Caco-2 (cell line): ENCODE measurements around the gene SMARCB1. TPM values are rescaled to one million over a fixed set of nuclear protein-coding genes. Genes with fewer than 3 reads are reported as not detected.

Source experiments
- BruUV-seq: library from RNA; stranded (reverse); fragments of 400-500 nt; replicated peaks from 2 replicates; lab custom pipeline; 2021; lab: Mats Ljungman, UMichigan
- CTCF ChIA-PET: fragments of 300-600 bp; sonication (Branson Sonifier 250); formaldehyde crosslinking; loops from one replicate; lab custom pipeline; 2022; ENCODE audit warnings: antibody characterized with exemption; lab: Charles Lee
- POLR2A ChIA-PET: fragments of 300-600 bp; sonication (Branson Sonifier 250); formaldehyde crosslinking; loops from one replicate; lab custom pipeline; 2022; ENCODE audit warnings: antibody characterized with exemption; lab: Charles Lee
- DNase-seq, 2 experiments: peaks; one replicate each; pipeline versions ENCODE4 v3.0.0 to v3.0.0-alpha.2; 2020 to 2022
- H3K27me3 ChIP-seq: replicated peaks from 2 replicates; pipeline ENCODE4 v1.6.0; 2011; ENCODE audit warnings: low read length; ENCODE audit not compliant: control insufficient read depth, insufficient read depth
- H3K36me3 ChIP-seq: 2 replicates; pipeline ENCODE4 v1.5.1; 2011; ENCODE audit warnings: low read length; ENCODE audit not compliant: control insufficient read depth, insufficient read depth
- H3K4me1 ChIP-seq: fragments of 250-450 bp; sonication (Bioruptor Pico); 2 replicates; pipeline ENCODE4 v1.5.1; 2020; ENCODE audit warnings: mild to moderate bottlenecking
- H3K4me3 ChIP-seq: 2 replicates; pipeline ENCODE4 v1.5.1; 2011; ENCODE audit warnings: low read depth, mild to moderate bottlenecking, control low read depth, low read length
- H3K9me3 ChIP-seq: fragments of 250-450 bp; sonication (Bioruptor Pico); 2 replicates; pipeline ENCODE4 v1.5.1; 2020; ENCODE audit warnings: mild to moderate bottlenecking, moderate library complexity
- H3K27ac Mint-ChIP-seq: one replicate; pipeline ENCODE4 v1.8.0; 2022; ENCODE audit warnings: mixed read lengths; ENCODE audit not compliant: unreplicated experiment
- H3K27me3 Mint-ChIP-seq: one replicate; pipeline ENCODE4 v1.8.0; 2022; ENCODE audit warnings: mixed read lengths; ENCODE audit not compliant: insufficient read depth, unreplicated experiment
- H3K36me3 Mint-ChIP-seq: one replicate; pipeline ENCODE4 v1.8.0; 2022; ENCODE audit warnings: mild to moderate bottlenecking, mixed read lengths; ENCODE audit not compliant: insufficient read depth, unreplicated experiment
- H3K4me1 Mint-ChIP-seq: one replicate; pipeline ENCODE4 v1.8.0; 2022; ENCODE audit warnings: low read depth, mixed read lengths; ENCODE audit not compliant: unreplicated experiment
- H3K4me3 Mint-ChIP-seq: one replicate; pipeline ENCODE4 v1.8.0; 2022; ENCODE audit warnings: mild to moderate bottlenecking, moderate library complexity, mixed read lengths; ENCODE audit not compliant: unreplicated experiment
- H3K9me3 Mint-ChIP-seq: one replicate; pipeline ENCODE4 v1.8.0; 2022; ENCODE audit warnings: mixed read lengths; ENCODE audit not compliant: unreplicated experiment
- intact Hi-C: fragments of 100-400 bp; cut with micrococcal nuclease; formaldehyde crosslinking; loops from one replicate; pipeline ENCODE4 v1.10.0; 2022; ENCODE audit not compliant: unreplicated experiment
- total RNA-seq: library from RNA; stranded (reverse); gene quantifications from 2 replicates; pipeline ENCODE4 v1.2.3, GENCODE V29; 2022
- TF ChIP-seq, protein P1 (sequence below), 2 experiments: fragments of 200-600 bp in 1 of 2; IDR thresholded peaks; 1 replicate in 1 of 2; 2 replicates in 1 of 2; pipeline versions ENCODE4 v1.5.1 to v1.8.0; 2011 to 2022; ENCODE audit warnings: antibody characterized with exemption in 1 of 2, control low read depth in 1 of 2, inconsistent platforms in 1 of 2, low read depth in 1 of 2, low read length in 1 of 2, mild to moderate bottlenecking in 1 of 2, moderate library complexity in 1 of 2; ENCODE audit not compliant: insufficient read depth in 1 of 2, severe bottlenecking in 1 of 2, unreplicated experiment in 1 of 2

Gene SMARCB1
- total RNA-seq, 1 experiment from 2014 or later = 157 TPM

DNA sequence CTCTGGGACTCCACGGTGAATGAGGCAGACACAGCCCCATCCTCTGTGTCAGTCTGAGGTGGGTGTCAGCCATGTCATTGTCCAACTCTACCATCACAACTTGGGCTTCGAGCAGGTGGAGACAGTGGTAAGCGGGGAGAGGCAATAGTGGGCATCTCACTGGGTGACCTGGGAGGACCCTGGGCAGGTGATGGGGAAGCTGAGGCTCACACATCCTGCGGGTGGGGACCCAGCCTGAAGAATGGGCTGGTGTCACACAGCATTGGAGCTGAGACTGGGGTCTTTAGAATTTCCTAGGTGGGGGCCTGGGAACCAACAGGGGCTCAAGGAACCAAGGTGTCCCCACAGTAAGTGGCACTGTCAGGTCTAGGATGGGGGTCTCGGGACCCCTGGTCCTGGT, 7.0 kb upstream of the SMARCB1 start:
- peaks cover 6% of the 10 kb centered on the region for H3K36me3 Mint-ChIP-seq
- ChIA-PET POLR2A (no interaction called here), CTCF (no interaction called here)
- H3K27me3 Mint-ChIP-seq = no peaks in the 10 kb centered on the region
- Histone ChIP-seq H3K4me1 (peaks cover 25% of the 10 kb centered on the region), H3K36me3 (no peaks in the 10 kb centered on the region), H3K9me3 (no peaks in the 10 kb centered on the region), H3K4me3 (no peak overlapping the region), H3K27me3 (no peaks in the 10 kb centered on the region)
- no peaks in the 10 kb centered on the region for H3K9me3 Mint-ChIP-seq
- H3K27ac Mint-ChIP-seq = no peak overlapping the region
- no TSS peak for BruUV-seq
- TF ChIP-seq, protein P1, sequence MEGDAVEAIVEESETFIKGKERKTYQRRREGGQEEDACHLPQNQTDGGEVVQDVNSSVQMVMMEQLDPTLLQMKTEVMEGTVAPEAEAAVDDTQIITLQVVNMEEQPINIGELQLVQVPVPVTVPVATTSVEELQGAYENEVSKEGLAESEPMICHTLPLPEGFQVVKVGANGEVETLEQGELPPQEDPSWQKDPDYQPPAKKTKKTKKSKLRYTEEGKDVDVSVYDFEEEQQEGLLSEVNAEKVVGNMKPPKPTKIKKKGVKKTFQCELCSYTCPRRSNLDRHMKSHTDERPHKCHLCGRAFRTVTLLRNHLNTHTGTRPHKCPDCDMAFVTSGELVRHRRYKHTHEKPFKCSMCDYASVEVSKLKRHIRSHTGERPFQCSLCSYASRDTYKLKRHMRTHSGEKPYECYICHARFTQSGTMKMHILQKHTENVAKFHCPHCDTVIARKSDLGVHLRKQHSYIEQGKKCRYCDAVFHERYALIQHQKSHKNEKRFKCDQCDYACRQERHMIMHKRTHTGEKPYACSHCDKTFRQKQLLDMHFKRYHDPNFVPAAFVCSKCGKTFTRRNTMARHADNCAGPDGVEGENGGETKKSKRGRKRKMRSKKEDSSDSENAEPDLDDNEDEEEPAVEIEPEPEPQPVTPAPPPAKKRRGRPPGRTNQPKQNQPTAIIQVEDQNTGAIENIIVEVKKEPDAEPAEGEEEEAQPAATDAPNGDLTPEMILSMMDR (IDR thresholded peaks at IDR 0.05; ENCODE audit: insufficient read depth in 1 of 2, low read depth in 1 of 2, low read length in 1 of 2, severe bottlenecking in 1 of 2, unreplicated experiment in 1 of 2) = no peak
- peaks cover 11% of the 10 kb centered on the region for H3K4me1 Mint-ChIP-seq
- DNase-seq = no peak
- intact Hi-C loops = no loop called here
- H3K4me3 Mint-ChIP-seq = no peak overlapping the region

DNA sequence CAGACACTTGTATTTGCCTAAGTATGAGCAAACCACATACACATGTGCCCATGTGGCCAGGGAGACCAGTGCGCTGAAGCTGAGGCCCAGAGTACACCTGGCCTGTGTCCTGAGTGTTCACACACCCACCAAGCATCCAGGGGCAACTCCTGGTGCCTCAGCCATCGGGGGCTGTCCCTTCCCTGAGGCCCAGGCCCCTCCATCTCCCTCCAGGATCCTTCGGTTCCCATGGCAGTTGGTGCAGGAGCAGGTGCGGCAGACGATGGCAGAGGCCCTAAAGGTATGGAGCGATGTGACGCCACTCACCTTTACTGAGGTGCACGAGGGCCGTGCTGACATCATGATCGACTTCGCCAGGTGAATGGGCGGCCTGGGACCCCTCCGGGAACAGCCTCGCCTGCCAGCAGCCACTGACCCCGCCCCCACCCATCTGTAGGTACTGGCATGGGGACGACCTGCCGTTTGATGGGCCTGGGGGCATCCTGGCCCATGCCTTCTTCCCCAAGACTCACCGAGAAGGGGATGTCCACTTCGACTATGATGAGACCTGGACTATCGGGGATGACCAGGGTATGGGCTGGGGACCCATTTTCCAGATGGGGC, 6.5 kb upstream of the SMARCB1 start:
- intact Hi-C loops = no loop called here
- no peak overlapping the region for H3K4me3 Mint-ChIP-seq
- CTCF ChIA-PET = no interaction called here
- no peaks in the 10 kb centered on the region for H3K9me3 ChIP-seq
- no peaks in the 10 kb centered on the region for H3K27me3 Mint-ChIP-seq
- TF ChIP-seq, protein P1 (IDR thresholded peaks at IDR 0.05; ENCODE audit: insufficient read depth in 1 of 2, low read depth in 1 of 2, low read length in 1 of 2, severe bottlenecking in 1 of 2, unreplicated experiment in 1 of 2) = no peak
- BruUV-seq = no TSS peak
- no peak overlapping the region for H3K4me3 ChIP-seq
- peaks cover 8% of the 10 kb centered on the region for H3K4me1 Mint-ChIP-seq
- DNase-seq = no peak
- peaks cover 20% of the 10 kb centered on the region for H3K4me1 ChIP-seq
- POLR2A ChIA-PET = no interaction called here
- no peak overlapping the region for H3K27ac Mint-ChIP-seq
- H3K9me3 Mint-ChIP-seq = no peaks in the 10 kb centered on the region
- peaks cover 5% of the 10 kb centered on the region for H3K36me3 Mint-ChIP-seq
- no peaks in the 10 kb centered on the region for H3K36me3 ChIP-seq
- no peaks in the 10 kb centered on the region for H3K27me3 ChIP-seq

DNA sequence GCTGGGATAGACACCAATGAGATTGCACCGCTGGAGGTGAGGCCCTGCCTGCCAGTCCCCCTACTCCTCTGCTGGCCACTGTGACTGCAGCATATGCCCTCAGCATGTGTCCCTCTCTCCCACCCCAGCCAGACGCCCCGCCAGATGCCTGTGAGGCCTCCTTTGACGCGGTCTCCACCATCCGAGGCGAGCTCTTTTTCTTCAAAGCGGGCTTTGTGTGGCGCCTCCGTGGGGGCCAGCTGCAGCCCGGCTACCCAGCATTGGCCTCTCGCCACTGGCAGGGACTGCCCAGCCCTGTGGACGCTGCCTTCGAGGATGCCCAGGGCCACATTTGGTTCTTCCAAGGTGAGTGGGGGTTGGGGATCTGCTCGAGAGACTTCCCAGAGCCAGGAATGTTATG, 5.7 kb upstream of the SMARCB1 start:
- intact Hi-C loops = no loop called here
- no peak overlapping the region for H3K4me3 Mint-ChIP-seq
- no TSS peak for BruUV-seq
- Histone ChIP-seq H3K27me3 (no peaks in the 10 kb centered on the region), H3K9me3 (no peaks in the 10 kb centered on the region), H3K36me3 (no peaks in the 10 kb centered on the region), H3K4me1 (peaks cover 18% of the 10 kb centered on the region), H3K4me3 (no peak overlapping the region)
- H3K4me1 Mint-ChIP-seq = peaks cover 8% of the 10 kb centered on the region
- no peak for DNase-seq
- H3K27ac Mint-ChIP-seq = peak overlapping the region; percentile 63
- no peaks in the 10 kb centered on the region for H3K9me3 Mint-ChIP-seq
- CTCF ChIA-PET = no interaction called here
- no peaks in the 10 kb centered on the region for H3K27me3 Mint-ChIP-seq
- peaks cover 5% of the 10 kb centered on the region for H3K36me3 Mint-ChIP-seq
- POLR2A ChIA-PET = no interaction called here
- TF ChIP-seq, protein P1 (IDR thresholded peaks at IDR 0.05; ENCODE audit: insufficient read depth in 1 of 2, low read depth in 1 of 2, low read length in 1 of 2, severe bottlenecking in 1 of 2, unreplicated experiment in 1 of 2) = no peak
